Caco-2 (cell line): ENCODE data around the gene GTPBP4. TPM values are rescaled to one million over a fixed set of nuclear protein-coding genes. Genes with fewer than 3 reads are reported as not detected.

Source experiments
- BruUV-seq: library from RNA; stranded (reverse); fragments of 400-500 nt; replicated peaks from 2 replicates; lab custom pipeline; 2021; lab: Mats Ljungman, UMichigan
- CTCF ChIA-PET: fragments of 300-600 bp; sonication (Branson Sonifier 250); formaldehyde crosslinking; loops from one replicate; lab custom pipeline; 2022; ENCODE audit warnings: antibody characterized with exemption; lab: Charles Lee
- POLR2A ChIA-PET: fragments of 300-600 bp; sonication (Branson Sonifier 250); formaldehyde crosslinking; loops from one replicate; lab custom pipeline; 2022; ENCODE audit warnings: antibody characterized with exemption; lab: Charles Lee
- DNase-seq, 2 experiments: peaks; one replicate each; pipeline versions ENCODE4 v3.0.0 to v3.0.0-alpha.2; 2020 to 2022
- H3K27me3 ChIP-seq: replicated peaks from 2 replicates; pipeline ENCODE4 v1.6.0; 2011; ENCODE audit warnings: low read length; ENCODE audit not compliant: control insufficient read depth, insufficient read depth
- H3K36me3 ChIP-seq: 2 replicates; pipeline ENCODE4 v1.5.1; 2011; ENCODE audit warnings: low read length; ENCODE audit not compliant: control insufficient read depth, insufficient read depth
- H3K4me1 ChIP-seq: fragments of 250-450 bp; sonication (Bioruptor Pico); 2 replicates; pipeline ENCODE4 v1.5.1; 2020; ENCODE audit warnings: mild to moderate bottlenecking
- H3K4me3 ChIP-seq: 2 replicates; pipeline ENCODE4 v1.5.1; 2011; ENCODE audit warnings: low read depth, mild to moderate bottlenecking, control low read depth, low read length
- H3K9me3 ChIP-seq: fragments of 250-450 bp; sonication (Bioruptor Pico); 2 replicates; pipeline ENCODE4 v1.5.1; 2020; ENCODE audit warnings: mild to moderate bottlenecking, moderate library complexity
- H3K27ac Mint-ChIP-seq: one replicate; pipeline ENCODE4 v1.8.0; 2022; ENCODE audit warnings: mixed read lengths; ENCODE audit not compliant: unreplicated experiment
- H3K27me3 Mint-ChIP-seq: one replicate; pipeline ENCODE4 v1.8.0; 2022; ENCODE audit warnings: mixed read lengths; ENCODE audit not compliant: insufficient read depth, unreplicated experiment
- H3K36me3 Mint-ChIP-seq: one replicate; pipeline ENCODE4 v1.8.0; 2022; ENCODE audit warnings: mild to moderate bottlenecking, mixed read lengths; ENCODE audit not compliant: insufficient read depth, unreplicated experiment
- H3K4me1 Mint-ChIP-seq: one replicate; pipeline ENCODE4 v1.8.0; 2022; ENCODE audit warnings: low read depth, mixed read lengths; ENCODE audit not compliant: unreplicated experiment
- H3K4me3 Mint-ChIP-seq: one replicate; pipeline ENCODE4 v1.8.0; 2022; ENCODE audit warnings: mild to moderate bottlenecking, moderate library complexity, mixed read lengths; ENCODE audit not compliant: unreplicated experiment
- H3K9me3 Mint-ChIP-seq: one replicate; pipeline ENCODE4 v1.8.0; 2022; ENCODE audit warnings: mixed read lengths; ENCODE audit not compliant: unreplicated experiment
- CTCF ChIP-seq, 2 experiments: fragments of 200-600 bp in 1 of 2; IDR thresholded peaks; 1 replicate in 1 of 2; 2 replicates in 1 of 2; pipeline versions ENCODE4 v1.5.1 to v1.8.0; 2011 to 2022; ENCODE audit warnings: antibody characterized with exemption in 1 of 2, control low read depth in 1 of 2, inconsistent platforms in 1 of 2, low read depth in 1 of 2, low read length in 1 of 2, mild to moderate bottlenecking in 1 of 2, moderate library complexity in 1 of 2; ENCODE audit not compliant: insufficient read depth in 1 of 2, severe bottlenecking in 1 of 2, unreplicated experiment in 1 of 2
- intact Hi-C: fragments of 100-400 bp; cut with micrococcal nuclease; formaldehyde crosslinking; loops from one replicate; pipeline ENCODE4 v1.10.0; 2022; ENCODE audit not compliant: unreplicated experiment
- total RNA-seq: library from RNA; stranded (reverse); gene quantifications from 2 replicates; pipeline ENCODE4 v1.2.3, GENCODE V29; 2022

GTPBP4 gene
- total RNA-seq, 1 experiment from 2014 or later = 202 TPM

DNA sequence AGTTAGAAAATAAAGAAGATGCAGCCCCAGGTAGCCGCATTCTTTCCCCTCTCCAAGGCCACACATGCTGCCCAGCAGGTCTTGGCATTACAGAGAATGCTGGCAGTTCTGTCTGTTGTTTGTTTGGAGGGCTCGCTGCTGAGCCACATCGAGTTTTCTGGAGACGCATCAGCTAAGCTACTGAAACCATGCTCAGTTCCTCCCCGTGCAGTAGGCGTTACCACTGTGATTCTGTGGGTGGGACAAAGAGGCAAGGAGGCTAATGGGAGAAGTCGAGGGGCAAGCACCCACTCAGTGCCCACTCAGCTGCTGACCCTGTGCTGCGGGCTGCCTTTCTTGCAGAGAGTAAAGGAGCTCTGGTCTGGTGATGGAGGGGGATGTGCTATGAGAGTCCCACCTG, 15.5 kb upstream of the GTPBP4 start:
- Mint-ChIP-seq H3K9me3 (peaks cover 2% of the 10 kb centered on the region), H3K27me3 (no peaks in the 10 kb centered on the region), H3K36me3 (peaks cover 55% of the 10 kb centered on the region), H3K4me3 (no peak overlapping the region), H3K27ac (peak overlapping the region; percentile 89), H3K4me1 (peaks cover 68% of the 10 kb centered on the region)
- H3K27me3 ChIP-seq = no peaks in the 10 kb centered on the region
- H3K9me3 ChIP-seq = no peaks in the 10 kb centered on the region; the same call in 1 of the 2 replicates
- no TSS peak for BruUV-seq
- H3K4me3 ChIP-seq = no peak overlapping the region
- ChIA-PET CTCF (interaction anchor here (0.7 to 2.7 kb wide), 2 partner anchors 11 to 14 kb away, joined by 3 to 14 read pairs; no protein-coding TSS in a partner anchor), POLR2A (interaction anchor here (2.3 kb wide), 1 partner anchor 13 kb away, joined by 27 read pairs; no protein-coding TSS in a partner anchor)
- intact Hi-C loops = no loop called here
- H3K4me1 ChIP-seq = peaks cover 69% of the 10 kb centered on the region
- no peak for TF ChIP-seq CTCF (IDR thresholded peaks at IDR 0.05; ENCODE audit: insufficient read depth in 1 of 2, low read depth in 1 of 2, low read length in 1 of 2, severe bottlenecking in 1 of 2, unreplicated experiment in 1 of 2)
- peak in 1 of 2 experiments; percentile 30 for DNase-seq
- H3K36me3 ChIP-seq = peaks cover 2% of the 10 kb centered on the region; the same call in 1 of the 2 replicates

GRCh38 chr10:974038-974784, 14.0 kb upstream of the GTPBP4 start:
- Mint-ChIP-seq H3K9me3 (peaks cover 16% of the 10 kb centered on the region), H3K4me3 (peak overlapping the region; percentile 61), H3K4me1 (peaks cover 57% of the 10 kb centered on the region), H3K36me3 (peaks cover 59% of the 10 kb centered on the region), H3K27ac (peak overlapping the region; percentile 89), H3K27me3 (no peaks in the 10 kb centered on the region)
- POLR2A ChIA-PET = interaction anchor here (1.0 to 2.3 kb wide), 5 partner anchors 9 to 74 kb away, joined by 5 to 27 read pairs (median 17); partner anchors contain the start of genes GTPBP4, IDI1 and LARP4B
- peak; percentile 92 to 94 for DNase-seq
- Histone ChIP-seq H3K27me3 (no peaks in the 10 kb centered on the region), H3K36me3 (peaks cover 2% of the 10 kb centered on the region; the same call in 1 of the 2 replicates), H3K4me3 (no peak overlapping the region), H3K4me1 (peaks cover 60% of the 10 kb centered on the region), H3K9me3 (peaks cover 14% of the 10 kb centered on the region)
- intact Hi-C loops = loop anchor here (1.0 kb wide), 2 partner anchors 10 to 43 kb away; partner anchors contain the start of gene LARP4B
- no TSS peak for BruUV-seq
- TF ChIP-seq CTCF (IDR thresholded peaks at IDR 0.05; ENCODE audit: insufficient read depth in 1 of 2, low read depth in 1 of 2, low read length in 1 of 2, severe bottlenecking in 1 of 2, unreplicated experiment in 1 of 2) = no peak
- CTCF ChIA-PET = interaction anchor here (2.7 kb wide), 1 partner anchor 12 kb away, joined by 14 read pairs; no protein-coding TSS in a partner anchor

GRCh38 chr10:974785-975074, 13.5 kb upstream of the GTPBP4 start:
- Histone ChIP-seq H3K4me3 (no peak overlapping the region), H3K9me3 (peaks cover 19% of the 10 kb centered on the region), H3K4me1 (peaks cover 55% of the 10 kb centered on the region), H3K36me3 (peaks cover 2% of the 10 kb centered on the region; the same call in 1 of the 2 replicates), H3K27me3 (no peaks in the 10 kb centered on the region)
- CTCF ChIA-PET = interaction anchor here (2.7 kb wide), 1 partner anchor 12 kb away, joined by 14 read pairs; no protein-coding TSS in a partner anchor
- no peak for TF ChIP-seq CTCF (IDR thresholded peaks at IDR 0.05; ENCODE audit: insufficient read depth in 1 of 2, low read depth in 1 of 2, low read length in 1 of 2, severe bottlenecking in 1 of 2, unreplicated experiment in 1 of 2)
- Mint-ChIP-seq H3K4me3 (peak overlapping the region; percentile 61), H3K36me3 (peaks cover 59% of the 10 kb centered on the region), H3K9me3 (peaks cover 21% of the 10 kb centered on the region), H3K4me1 (peaks cover 52% of the 10 kb centered on the region), H3K27ac (peak overlapping the region; percentile 89), H3K27me3 (no peaks in the 10 kb centered on the region)
- POLR2A ChIA-PET = interaction anchor here (2.0 to 2.3 kb wide), 4 partner anchors 9 to 43 kb away, joined by 13 to 27 read pairs (median 22); partner anchors contain the start of genes GTPBP4 and LARP4B
- intact Hi-C loops = loop anchor here (1.0 kb wide), 2 partner anchors 10 to 43 kb away; partner anchors contain the start of gene LARP4B
- DNase-seq = no peak
- BruUV-seq = no TSS peak
